Endothelial cell of umbilical vein (primary cell): Measurements from ENCODE around the gene ZNF783.

Experiments
- FOS ChIP-seq: IDR thresholded peaks from 2 replicates; pipeline ENCODE4 v1.6.1; 2011; ENCODE audit warnings: mild to moderate bottlenecking, low read length, moderate library complexity, borderline replicate concordance; ENCODE audit not compliant: insufficient read depth
- MYC ChIP-seq: IDR thresholded peaks from one replicate; pipeline ENCODE4 v1.6.1; 2011; ENCODE audit warnings: mild to moderate bottlenecking, low read depth, low read length
- POLR2A ChIP-seq: IDR thresholded peaks from 2 replicates; pipeline ENCODE4 v1.6.1; 2012; ENCODE audit warnings: low read depth, mild to moderate bottlenecking, control low read depth, low read length
- TF ChIP-seq, protein P1 (sequence below), 2 donors: IDR thresholded peaks; 1 replicate in 1 of 2; 2 replicates in 1 of 2; pipeline ENCODE4 v1.5.1; 2011; ENCODE audit warnings: low read length in 2 of 2, mild to moderate bottlenecking in 2 of 2, moderate library complexity in 2 of 2, control low read depth in 1 of 2, inconsistent platforms in 1 of 2, low read depth in 1 of 2; ENCODE audit not compliant: insufficient read depth in 1 of 2; ENCODE audit errors: extremely low read depth in 1 of 2

DNA sequence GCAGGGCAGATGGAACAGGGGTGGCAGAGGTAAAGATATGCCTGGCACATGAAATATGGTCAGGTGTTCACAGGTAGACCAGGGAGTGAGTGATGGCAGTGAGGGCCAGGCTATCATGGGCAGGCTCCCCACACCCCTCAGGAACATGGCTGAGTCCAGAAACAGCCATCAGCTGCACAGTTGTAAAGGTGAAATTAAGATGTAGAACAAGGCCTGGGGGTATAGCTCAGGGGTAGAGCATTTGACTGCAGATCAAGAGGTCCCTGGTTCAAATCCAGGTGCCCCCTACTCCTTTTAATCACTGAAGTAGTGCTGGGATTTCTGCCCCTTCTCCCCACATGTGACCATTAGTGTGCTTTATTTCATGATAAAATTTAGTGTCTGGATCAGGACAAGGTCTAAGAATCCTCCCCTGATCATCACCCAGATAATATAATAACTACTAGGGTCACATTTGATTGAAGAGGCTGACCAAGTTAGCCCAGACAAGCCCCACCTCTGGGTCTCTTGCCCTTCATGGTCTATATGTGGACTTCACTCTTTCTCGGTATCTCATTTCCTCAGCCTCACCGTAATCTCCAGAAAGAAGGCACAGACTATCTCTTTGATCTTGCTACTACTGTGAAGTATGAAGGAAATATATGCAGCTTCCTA, 69.0 kb downstream of the ZNF783 start:
- TF ChIP-seq, protein P1, sequence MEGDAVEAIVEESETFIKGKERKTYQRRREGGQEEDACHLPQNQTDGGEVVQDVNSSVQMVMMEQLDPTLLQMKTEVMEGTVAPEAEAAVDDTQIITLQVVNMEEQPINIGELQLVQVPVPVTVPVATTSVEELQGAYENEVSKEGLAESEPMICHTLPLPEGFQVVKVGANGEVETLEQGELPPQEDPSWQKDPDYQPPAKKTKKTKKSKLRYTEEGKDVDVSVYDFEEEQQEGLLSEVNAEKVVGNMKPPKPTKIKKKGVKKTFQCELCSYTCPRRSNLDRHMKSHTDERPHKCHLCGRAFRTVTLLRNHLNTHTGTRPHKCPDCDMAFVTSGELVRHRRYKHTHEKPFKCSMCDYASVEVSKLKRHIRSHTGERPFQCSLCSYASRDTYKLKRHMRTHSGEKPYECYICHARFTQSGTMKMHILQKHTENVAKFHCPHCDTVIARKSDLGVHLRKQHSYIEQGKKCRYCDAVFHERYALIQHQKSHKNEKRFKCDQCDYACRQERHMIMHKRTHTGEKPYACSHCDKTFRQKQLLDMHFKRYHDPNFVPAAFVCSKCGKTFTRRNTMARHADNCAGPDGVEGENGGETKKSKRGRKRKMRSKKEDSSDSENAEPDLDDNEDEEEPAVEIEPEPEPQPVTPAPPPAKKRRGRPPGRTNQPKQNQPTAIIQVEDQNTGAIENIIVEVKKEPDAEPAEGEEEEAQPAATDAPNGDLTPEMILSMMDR (IDR thresholded peaks at IDR 0.05; ENCODE audit: extremely low read depth in 1 of 2, insufficient read depth in 1 of 2, low read depth in 1 of 2, low read length in 2 of 2) = no peak
- no peak for TF ChIP-seq POLR2A
- TF ChIP-seq MYC = no peak
- TF ChIP-seq FOS = no peak
